Epithelial cell of prostate (primary cell): ENCODE measurements around the gene GAPDHS.

Source experiments
- DNase-seq: peaks from one replicate; pipeline ENCODE4 v3.0.0-alpha.2; 2011; ENCODE audit warnings: low read depth, low spot score
- H3K27ac ChIP-seq: fragments of 450-650 bp; 2 replicates; pipeline ENCODE4 v1.5.1; 2017; ENCODE audit warnings: mild to moderate bottlenecking

The GAPDHS gene

GRCh38 chr19:35577918-35578317, 44.7 kb downstream of the GAPDHS start:
- no peak overlapping the region for H3K27ac ChIP-seq

GRCh38 chr19:35578707-35579106, 45.5 kb downstream of the GAPDHS start:
- no peak overlapping the region for H3K27ac ChIP-seq
- DNase-seq: no peak

More at GRCh38 chr19:35577918-35578317, 44.7 kb downstream of the GAPDHS start:
- no peak for DNase-seq

GRCh38 chr19:35582760-35583159, 49.5 kb downstream of the GAPDHS start:
- no peak for DNase-seq
- no peak overlapping the region for H3K27ac ChIP-seq

- H3K27ac ChIP-seq: no peak within 1 kb of the TSS
- DNase-seq: no peak
Observed at GRCh38 chr19:35585848-35586247, 52.6 kb downstream of the GAPDHS start, which contains the start of gene PMIS2. TSS of gene PMIS2 (plus strand) at chr19:35586173. CDS start at chr19:35586260, 87 bp downstream.

- DNase-seq: no peak
- no peak overlapping the region for H3K27ac ChIP-seq
Observed at GRCh38 chr19:35587321-35587720, 54.1 kb downstream of the GAPDHS start.

- H3K27ac ChIP-seq: no peak overlapping the region
- DNase-seq: no peak
Observed at GRCh38 chr19:35590875-35591274, 57.6 kb downstream of the GAPDHS start.

GRCh38 chr19:35592226-35592625, 59.0 kb downstream of the GAPDHS start:
- no peak for DNase-seq
- H3K27ac ChIP-seq: no peak overlapping the region
